Osteocyte (in vitro differentiated cells): ENCODE results near the gene PSMD10. TPM values are rescaled to one million over a fixed set of nuclear protein-coding genes. Genes with fewer than 3 reads are reported as not detected.

ENCODE experiments used
- DNase-seq: peaks from one replicate; pipeline ENCODE4 v3.0.0; 2021; ENCODE audit warnings: mixed read lengths; ENCODE audit not compliant: unreplicated experiment; ENCODE audit errors: extremely low spot score
- H3K27ac Mint-ChIP-seq: one replicate; pipeline ENCODE4 v1.8.0; 2021; ENCODE audit warnings: mild to moderate bottlenecking, mixed read lengths; ENCODE audit not compliant: unreplicated experiment
- H3K27me3 Mint-ChIP-seq: one replicate; pipeline ENCODE4 v1.8.0; 2021; ENCODE audit warnings: mixed read lengths; ENCODE audit not compliant: unreplicated experiment
- H3K36me3 Mint-ChIP-seq: one replicate; pipeline ENCODE4 v1.8.0; 2021; ENCODE audit warnings: mixed read lengths; ENCODE audit not compliant: unreplicated experiment
- H3K4me1 Mint-ChIP-seq: one replicate; pipeline ENCODE4 v1.8.0; 2021; ENCODE audit warnings: mixed read lengths; ENCODE audit not compliant: unreplicated experiment
- H3K4me3 Mint-ChIP-seq: one replicate; pipeline ENCODE4 v1.8.0; 2021; ENCODE audit warnings: mild to moderate bottlenecking, moderate library complexity, mixed read lengths; ENCODE audit not compliant: unreplicated experiment
- H3K9me3 Mint-ChIP-seq: one replicate; pipeline ENCODE4 v1.8.0; 2021; ENCODE audit warnings: mixed read lengths; ENCODE audit not compliant: unreplicated experiment
- CTCF ChIP-seq: fragments of 200-600 bp; sonication (generic); IDR thresholded peaks from 2 replicates; pipeline ENCODE4 v1.5.0; 2021; ENCODE audit warnings: antibody characterized with exemption, mild to moderate bottlenecking, moderate library complexity
- total RNA-seq: library from RNA; stranded (reverse); gene quantifications from 2 replicates; pipeline ENCODE4 v1.2.1, GENCODE V29; 2021

Gene PSMD10
- total RNA-seq, 1 donor from 2014 or later, result 81.7 TPM

- H3K4me1 Mint-ChIP-seq, result no peaks in the 10 kb centered on the region
- H3K9me3 Mint-ChIP-seq, result no peaks in the 10 kb centered on the region
- no peaks in the 10 kb centered on the region for H3K36me3 Mint-ChIP-seq
- DNase-seq, result no peak
- H3K4me3 Mint-ChIP-seq, result no peak overlapping the region
- no peak overlapping the region for H3K27ac Mint-ChIP-seq
- H3K27me3 Mint-ChIP-seq, result peaks cover 69% of the 10 kb centered on the region
- TF ChIP-seq CTCF, result no peak
These were observed 26.7 kb downstream of the PSMD10 start for GRCh38 chrX:108064613-108065012.

- Mint-ChIP-seq H3K9me3 (no peaks in the 10 kb centered on the region), H3K27me3 (peaks cover 69% of the 10 kb centered on the region), H3K4me3 (no peak overlapping the region), H3K36me3 (no peaks in the 10 kb centered on the region), H3K4me1 (no peaks in the 10 kb centered on the region), H3K27ac (no peak overlapping the region)
- no peak for DNase-seq
- TF ChIP-seq CTCF, result no peak
These were observed 27.3 kb downstream of the PSMD10 start for GRCh38 chrX:108064001-108064400.

- Mint-ChIP-seq H3K27me3 (peaks cover 64% of the 10 kb centered on the region), H3K36me3 (no peaks in the 10 kb centered on the region), H3K4me1 (no peaks in the 10 kb centered on the region), H3K4me3 (no peak overlapping the region), H3K27ac (no peak overlapping the region), H3K9me3 (no peaks in the 10 kb centered on the region)
- DNase-seq, result no peak
- no peak for TF ChIP-seq CTCF
These were observed 31.5 kb downstream of the PSMD10 start for GRCh38 chrX:108059801-108060200.

GRCh38 chrX:108055546-108055945 lies 35.8 kb downstream of the PSMD10 start:
- no peaks in the 10 kb centered on the region for H3K9me3 Mint-ChIP-seq
- peaks cover 72% of the 10 kb centered on the region for H3K27me3 Mint-ChIP-seq
- no peak overlapping the region for H3K27ac Mint-ChIP-seq
- no peak overlapping the region for H3K4me3 Mint-ChIP-seq
- TF ChIP-seq CTCF, result no peak
- H3K4me1 Mint-ChIP-seq, result no peaks in the 10 kb centered on the region
- DNase-seq, result no peak
- H3K36me3 Mint-ChIP-seq, result no peaks in the 10 kb centered on the region

GRCh38 chrX:108053218-108053617 lies 38.1 kb downstream of the PSMD10 start:
- no peak overlapping the region for H3K4me3 Mint-ChIP-seq
- DNase-seq, result no peak
- H3K4me1 Mint-ChIP-seq, result no peaks in the 10 kb centered on the region
- no peak for TF ChIP-seq CTCF
- no peaks in the 10 kb centered on the region for H3K36me3 Mint-ChIP-seq
- no peaks in the 10 kb centered on the region for H3K9me3 Mint-ChIP-seq
- H3K27ac Mint-ChIP-seq, result no peak overlapping the region
- peaks cover 54% of the 10 kb centered on the region for H3K27me3 Mint-ChIP-seq
